ENCODE measurements around the gene SLC25A18.

GRCh38 chr22:17592201-17592600 lies 28.9 kb downstream of the SLC25A18 start:
- TF ChIP-seq BHLHE40 (IDR thresholded peaks at IDR 0.05; ENCODE audit: borderline replicate concordance): no peak
- no peak for TF ChIP-seq ELF4 (IDR thresholded peaks at IDR 0.05)
- no peak for TF ChIP-seq HDGF (IDR thresholded peaks at IDR 0.05; ENCODE audit: borderline replicate concordance)
- no peak for TF ChIP-seq FOXK2 (IDR thresholded peaks at IDR 0.05)
- TF ChIP-seq FOXA1 (IDR thresholded peaks at IDR 0.05): no peak
- no peak for TF ChIP-seq PKNOX1 (IDR thresholded peaks at IDR 0.05)
- no peak for TF ChIP-seq SUZ12 (IDR thresholded peaks at IDR 0.05)
- TF ChIP-seq SP1 (IDR thresholded peaks at IDR 0.05): no peak
- no peak for TF ChIP-seq FOXM1 (IDR thresholded peaks at IDR 0.05; ENCODE audit: borderline replicate concordance)
- no peak for TF ChIP-seq ZNF384 (IDR thresholded peaks at IDR 0.05)
- no peak for TF ChIP-seq ARNT (IDR thresholded peaks at IDR 0.05)
